Fibroblast of pulmonary artery (primary cell): ENCODE data around the gene NECTIN4.

Source experiments
- DNase-seq: peaks from one replicate; pipeline ENCODE4 v3.0.0-alpha.2; 2010; ENCODE audit warnings: low read depth
- H3K4me3 ChIP-seq: replicated peaks from 2 replicates; pipeline ENCODE4 v1.5.1; 2011; ENCODE audit warnings: low read depth, mild to moderate bottlenecking, control low read depth, low read length, moderate library complexity
- TF ChIP-seq, protein P1 (sequence below): IDR thresholded peaks from 2 replicates; pipeline ENCODE4 v1.5.1; 2011; ENCODE audit warnings: mild to moderate bottlenecking, control low read depth, low read length, inconsistent platforms; ENCODE audit errors: missing control alignments

Gene NECTIN4

DNA sequence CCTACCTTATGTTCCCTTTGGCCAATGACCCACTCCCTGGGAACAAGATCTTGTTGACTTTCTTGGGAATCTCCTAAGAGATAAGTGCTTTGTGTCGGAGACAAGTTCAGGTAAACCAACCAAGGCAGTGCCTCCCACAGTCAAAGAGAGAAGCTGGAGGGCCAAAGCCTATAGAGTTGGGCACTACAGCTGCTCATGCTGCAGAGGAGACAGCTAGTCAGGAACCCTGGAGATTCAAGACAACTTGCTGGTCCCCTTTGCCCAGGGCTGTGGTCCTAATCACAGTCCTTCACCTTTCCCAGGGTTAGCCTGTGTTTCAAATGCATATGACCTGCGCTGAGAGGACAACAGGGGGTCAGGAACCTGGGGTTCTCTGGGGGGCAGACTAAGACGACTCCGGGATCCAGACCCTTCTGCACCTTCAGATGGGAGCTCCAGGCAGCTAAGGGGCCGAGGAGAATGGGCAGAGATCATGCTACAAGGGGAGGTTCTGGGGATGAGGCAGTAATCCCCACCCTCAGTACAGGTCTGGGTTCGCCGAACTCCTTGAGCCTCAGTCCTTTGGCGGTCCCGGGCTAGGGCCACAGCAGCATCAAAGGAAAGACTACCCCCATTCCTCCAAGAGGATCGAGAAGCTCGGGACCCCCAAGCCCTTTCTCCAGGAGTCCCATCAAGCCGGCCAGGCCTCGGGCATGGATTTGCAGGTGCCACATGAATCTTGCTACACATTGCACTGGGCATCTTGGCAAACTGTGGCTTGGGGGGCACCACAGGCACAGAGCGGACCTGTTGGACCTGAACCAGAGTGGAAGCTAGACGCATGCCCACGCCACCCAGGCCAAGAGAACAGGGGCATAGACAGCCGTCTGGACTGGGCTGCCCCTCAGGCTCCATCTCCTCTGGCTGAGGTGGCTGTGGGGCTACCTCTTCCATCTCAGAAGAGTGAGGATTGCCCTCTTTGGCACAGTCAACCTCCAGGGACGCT lies 41.6 kb downstream of the NECTIN4 start:
- no peak for DNase-seq
- no peak overlapping the region for H3K4me3 ChIP-seq
- TF ChIP-seq, protein P1, sequence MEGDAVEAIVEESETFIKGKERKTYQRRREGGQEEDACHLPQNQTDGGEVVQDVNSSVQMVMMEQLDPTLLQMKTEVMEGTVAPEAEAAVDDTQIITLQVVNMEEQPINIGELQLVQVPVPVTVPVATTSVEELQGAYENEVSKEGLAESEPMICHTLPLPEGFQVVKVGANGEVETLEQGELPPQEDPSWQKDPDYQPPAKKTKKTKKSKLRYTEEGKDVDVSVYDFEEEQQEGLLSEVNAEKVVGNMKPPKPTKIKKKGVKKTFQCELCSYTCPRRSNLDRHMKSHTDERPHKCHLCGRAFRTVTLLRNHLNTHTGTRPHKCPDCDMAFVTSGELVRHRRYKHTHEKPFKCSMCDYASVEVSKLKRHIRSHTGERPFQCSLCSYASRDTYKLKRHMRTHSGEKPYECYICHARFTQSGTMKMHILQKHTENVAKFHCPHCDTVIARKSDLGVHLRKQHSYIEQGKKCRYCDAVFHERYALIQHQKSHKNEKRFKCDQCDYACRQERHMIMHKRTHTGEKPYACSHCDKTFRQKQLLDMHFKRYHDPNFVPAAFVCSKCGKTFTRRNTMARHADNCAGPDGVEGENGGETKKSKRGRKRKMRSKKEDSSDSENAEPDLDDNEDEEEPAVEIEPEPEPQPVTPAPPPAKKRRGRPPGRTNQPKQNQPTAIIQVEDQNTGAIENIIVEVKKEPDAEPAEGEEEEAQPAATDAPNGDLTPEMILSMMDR = no peak

DNA sequence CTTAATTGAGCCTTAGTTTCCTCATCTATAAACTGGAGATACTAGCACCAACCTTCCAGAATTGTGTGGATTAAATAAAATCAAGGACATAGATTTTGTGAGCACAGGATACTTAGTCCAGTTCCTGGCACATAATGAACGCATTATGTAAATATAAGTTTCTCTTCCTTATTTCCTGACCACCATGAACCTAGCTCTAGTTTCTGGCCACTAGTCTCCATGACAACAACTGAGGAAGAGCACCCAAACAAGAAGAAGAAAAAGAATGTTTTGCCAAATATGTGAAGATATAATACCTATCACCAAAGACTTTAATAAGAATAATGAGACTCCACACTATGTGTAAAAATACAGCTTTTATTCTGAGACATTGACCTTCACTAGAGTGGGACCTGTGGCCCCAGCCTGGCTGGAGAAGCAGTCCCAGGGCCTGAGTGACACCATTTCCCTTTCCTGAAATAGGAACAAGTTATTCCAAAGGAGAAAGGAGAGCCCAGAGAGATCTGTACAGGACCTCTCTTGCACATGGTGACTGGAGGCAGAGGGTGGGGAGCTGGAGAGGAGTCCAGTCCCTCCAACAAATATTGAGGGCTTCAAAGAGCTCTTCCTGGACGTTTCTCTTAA lies 42.6 kb downstream of the NECTIN4 start:
- no peak for DNase-seq
- TF ChIP-seq, protein P1 = no peak
- H3K4me3 ChIP-seq = peak overlapping the region; percentile 95

DNA sequence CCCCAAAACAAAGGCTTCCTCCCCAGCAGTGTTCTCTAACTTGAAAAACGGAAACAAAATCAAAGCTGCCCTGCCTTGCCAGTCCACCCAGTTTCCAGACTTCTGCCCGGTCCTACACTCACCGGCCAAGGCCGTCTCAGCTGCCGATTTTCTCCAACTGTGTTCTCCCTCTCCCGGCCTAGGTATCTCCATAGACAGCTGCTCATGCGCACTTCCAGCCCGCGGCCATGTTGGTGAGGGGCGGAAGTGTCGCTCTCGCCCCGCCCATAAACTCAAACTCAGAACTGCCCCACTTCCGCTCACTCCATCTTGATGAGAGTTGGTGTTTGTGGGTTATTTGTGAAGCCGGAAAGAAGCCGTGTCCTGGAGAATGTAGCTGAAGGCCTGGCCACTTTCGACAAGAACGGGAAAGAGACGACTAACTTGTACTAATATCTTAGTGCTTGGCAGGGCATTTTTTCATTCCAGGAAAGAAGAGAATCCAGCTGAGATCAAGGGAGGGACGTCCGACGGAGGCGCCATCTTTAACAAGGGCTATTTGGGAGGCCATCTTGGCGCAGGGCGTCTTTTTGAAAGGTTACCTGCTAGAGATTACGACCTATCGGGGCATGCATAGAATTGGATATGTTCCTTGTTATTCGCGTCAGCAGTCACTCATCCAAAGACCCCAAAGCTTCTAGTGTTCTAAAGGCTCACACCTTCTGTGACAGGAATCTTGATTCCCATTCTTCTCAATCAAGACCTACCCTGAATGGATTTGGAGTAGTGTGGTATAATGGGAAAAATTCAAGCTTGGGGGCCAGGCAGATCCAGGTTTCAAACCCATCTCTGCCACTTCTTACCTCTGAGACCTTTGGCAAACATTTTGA lies 43.4 kb downstream of the NECTIN4 start, which contains the start of gene USF1:
Gene USF1 (minus strand): TSS at position 242 of the 869 bp plus-strand sequence. CDS start 2,702 bp downstream, outside the sequence.
- peak within 1 kb of the TSS; percentile 95 for H3K4me3 ChIP-seq
- DNase-seq = peak; percentile 97
- TF ChIP-seq, protein P1 = no peak

DNA sequence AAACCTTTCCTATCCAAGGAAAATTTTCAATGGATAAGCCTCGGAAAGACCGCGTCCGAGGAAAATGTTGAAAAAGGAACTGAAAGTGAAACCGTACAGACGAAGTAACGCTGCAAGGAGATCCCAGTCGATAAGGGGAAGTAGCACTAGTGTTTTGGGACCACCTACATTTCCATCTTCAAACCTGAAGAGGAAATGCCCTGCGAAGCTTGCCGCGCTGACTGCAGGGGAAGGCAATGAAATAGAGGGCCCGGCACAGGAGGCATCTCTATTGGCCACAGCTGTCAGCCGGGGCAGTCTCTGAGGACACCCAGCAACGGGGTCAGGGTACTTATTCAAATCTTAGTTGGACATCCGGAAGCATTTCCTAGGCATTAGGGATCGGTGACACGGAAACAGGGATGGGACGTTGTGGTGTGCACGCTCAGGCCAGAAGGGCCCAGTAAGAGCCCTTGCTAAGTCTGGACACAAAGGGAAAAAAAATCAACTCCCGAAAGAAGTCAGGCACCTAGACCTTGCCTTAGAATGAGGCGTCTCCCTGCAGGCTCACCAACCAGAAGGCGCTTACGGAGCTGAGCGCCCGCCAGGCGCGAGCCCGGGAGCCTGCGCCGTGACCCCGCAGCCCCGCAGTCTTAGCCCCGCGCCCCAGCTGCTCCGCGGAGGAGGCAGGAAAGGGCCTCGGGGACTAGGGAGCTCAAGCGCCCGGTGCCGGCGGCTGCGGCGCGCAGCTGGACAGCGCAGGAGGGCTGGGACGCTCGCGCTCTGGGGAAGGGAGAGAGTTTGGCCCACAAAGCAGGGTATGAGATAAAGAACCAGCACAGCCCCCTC lies 44.2 kb downstream of the NECTIN4 start:
- peak overlapping the region; percentile 95 for H3K4me3 ChIP-seq
- TF ChIP-seq, protein P1 = no peak
- peak; percentile 66 for DNase-seq

DNA sequence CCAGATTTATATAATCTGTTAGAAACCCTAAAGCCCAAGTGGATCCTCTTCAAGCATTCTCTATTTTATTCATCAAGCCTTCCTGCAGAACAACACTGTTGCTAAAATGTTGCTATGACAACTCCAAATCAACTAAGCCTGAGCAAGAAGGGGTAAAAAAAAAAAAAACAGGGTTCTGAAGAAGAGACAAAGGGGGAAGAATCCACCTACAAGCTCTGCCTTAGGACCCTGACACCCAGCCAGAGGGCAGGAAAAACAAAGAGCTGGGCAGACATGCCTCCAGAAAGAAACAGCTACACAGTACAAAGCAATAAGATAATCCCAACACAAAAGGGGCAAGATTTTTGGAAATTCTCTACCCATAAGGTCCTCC lies 44.8 kb downstream of the NECTIN4 start:
- DNase-seq = peak; percentile 26
- TF ChIP-seq, protein P1 = no peak
- H3K4me3 ChIP-seq = peak overlapping the region; percentile 95

DNA sequence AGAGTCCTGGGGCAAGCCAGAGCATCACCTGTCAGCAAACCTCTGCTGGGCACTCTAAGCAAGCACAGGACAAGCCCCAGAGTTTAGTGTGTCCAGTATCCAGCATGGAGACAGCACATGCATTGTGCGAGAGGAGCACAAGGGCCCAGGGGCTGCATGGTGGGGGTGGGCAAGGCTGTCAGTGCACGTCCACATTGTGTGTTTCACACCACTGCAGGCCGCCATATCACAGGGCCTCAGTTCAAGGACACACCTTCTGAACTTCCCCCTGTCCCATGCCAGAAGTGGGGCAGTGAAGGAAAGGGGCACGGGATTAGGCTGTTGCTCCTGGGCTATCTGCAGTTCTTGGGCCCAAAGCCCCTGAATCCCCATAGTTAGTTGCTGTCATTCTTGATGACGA lies 49.8 kb downstream of the NECTIN4 start:
- TF ChIP-seq, protein P1 = no peak
- DNase-seq = no peak
- H3K4me3 ChIP-seq = no peak overlapping the region
